Activated naive CD8-positive, alpha-beta T cell treated with anti-CD3 and anti-CD28 coated beads, Interleukin-2, amount 10 ng/mL, durations not matched to agents 7 days and 5 days (primary cell): ENCODE measurements around the gene ZC2HC1C. TPM values are rescaled to one million over a fixed set of nuclear protein-coding genes. Genes with fewer than 3 reads are reported as not detected.

ENCODE experiments used
- total RNA-seq, 2 experiments: library from RNA; stranded (reverse); gene quantifications; one replicate each; pipeline ENCODE4 v1.2.3, GENCODE V29; 2021

ZC2HC1C gene
- total RNA-seq, 2 experiments from 2014 or later, result 0.69 to 1.5 TPM

Other genes with a start within 250 kb of the ZC2HC1C start
- under 1 TPM; 0.28 to 0.69 TPM for gene PROX2, start 193.5 kb upstream of the ZC2HC1C start, total RNA-seq
- gene DLST, start 187.7 kb upstream of the ZC2HC1C start, total RNA-seq, result 100 to 1,000 TPM; 111 to 124 TPM
- gene RPS6KL1, start 146.4 kb upstream of the ZC2HC1C start, total RNA-seq, result 1 to 10 TPM; 2.6 to 3.9 TPM
- gene PGF, start 114.0 kb upstream of the ZC2HC1C start, total RNA-seq, result under 1 TPM in 1 of 2 experiments, not detected in 1; 0.28 TPM
- 10 to 100 TPM; 35.4 to 37.2 TPM for gene EIF2B2, start 66.7 kb upstream of the ZC2HC1C start, total RNA-seq
- 10 to 100 TPM; 18.0 to 18.2 TPM for gene MLH3, start 18.2 kb upstream of the ZC2HC1C start, total RNA-seq
- gene ACYP1, start 5.6 kb upstream of the ZC2HC1C start, total RNA-seq, result 10 to 100 TPM; 50.7 to 54.7 TPM
- 100 to 1,000 TPM in 1 of 2 experiments, 10 to 100 TPM in 1; 95.2 to 104 TPM for gene NEK9, start 57.4 kb downstream of the ZC2HC1C start, total RNA-seq
- 100 to 1,000 TPM; 149 to 154 TPM for gene TMED10, start 107.0 kb downstream of the ZC2HC1C start, total RNA-seq
- 10 to 100 TPM; 60.3 to 61.7 TPM for gene FOS, start 209.2 kb downstream of the ZC2HC1C start, total RNA-seq